ES-I3 (cell line): ENCODE data around the gene AGER.

Experiments used
- H3K36me3 ChIP-seq: 2 replicates; pipeline ENCODE4 v1.6.1; 2013; ENCODE audit warnings: mild to moderate bottlenecking, low read length, control low read depth, moderate library complexity; ENCODE audit not compliant: insufficient read depth
- H3K4me1 ChIP-seq: 2 replicates; pipeline ENCODE4 v1.6.1; 2013; ENCODE audit warnings: mild to moderate bottlenecking, control low read depth, low read length; ENCODE audit not compliant: insufficient read depth
- H3K9ac ChIP-seq: 2 replicates; pipeline ENCODE4 v1.6.1; 2013; ENCODE audit warnings: low read depth, mild to moderate bottlenecking, low read length, moderate library complexity
- H3K9me3 ChIP-seq: 2 replicates; pipeline ENCODE4 v1.6.1; 2013; ENCODE audit warnings: mild to moderate bottlenecking, low read length, moderate library complexity; ENCODE audit not compliant: control insufficient read depth, insufficient read depth

AGER gene

DNA sequence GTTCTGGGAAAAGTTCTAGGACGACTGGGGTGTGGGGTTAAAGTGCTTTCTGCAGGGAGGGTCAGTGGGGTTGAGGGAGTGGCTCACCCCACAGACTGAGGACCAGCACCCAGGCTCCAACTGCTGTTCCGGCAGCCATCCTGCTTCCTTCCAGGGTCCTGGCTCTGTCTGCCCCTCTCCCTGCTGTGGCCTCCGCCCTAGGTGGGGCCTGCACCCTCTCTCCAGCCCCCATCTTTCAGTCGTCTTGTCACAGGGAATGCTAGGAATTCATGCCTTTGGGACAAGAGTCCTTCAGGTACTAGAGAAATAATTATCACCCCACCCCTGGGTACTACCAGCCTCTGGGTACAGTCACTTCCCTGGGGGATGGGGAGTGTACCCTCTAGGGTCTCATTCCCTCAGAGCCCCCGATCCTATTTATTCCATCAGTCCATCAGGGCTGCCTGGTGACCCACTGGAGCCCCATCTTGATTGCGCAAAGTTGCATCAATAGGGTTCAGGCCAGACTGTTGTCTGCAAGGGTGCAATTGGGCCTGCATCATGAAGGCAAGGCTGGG lies at the start of gene AGER:
TSS of gene AGER (minus strand) at position 170 of the 557 bp plus-strand sequence. CDS start at position 139, 31 bp downstream.
- peaks cover 9% of the 10 kb centered on the region; the same call in 1 of the 2 replicates for H3K36me3 ChIP-seq
- no peak within 1 kb of the TSS for H3K9ac ChIP-seq
- H3K4me1 ChIP-seq: peaks cover 10% of the 10 kb centered on the region
- H3K9me3 ChIP-seq: no peaks in the 10 kb centered on the region

DNA sequence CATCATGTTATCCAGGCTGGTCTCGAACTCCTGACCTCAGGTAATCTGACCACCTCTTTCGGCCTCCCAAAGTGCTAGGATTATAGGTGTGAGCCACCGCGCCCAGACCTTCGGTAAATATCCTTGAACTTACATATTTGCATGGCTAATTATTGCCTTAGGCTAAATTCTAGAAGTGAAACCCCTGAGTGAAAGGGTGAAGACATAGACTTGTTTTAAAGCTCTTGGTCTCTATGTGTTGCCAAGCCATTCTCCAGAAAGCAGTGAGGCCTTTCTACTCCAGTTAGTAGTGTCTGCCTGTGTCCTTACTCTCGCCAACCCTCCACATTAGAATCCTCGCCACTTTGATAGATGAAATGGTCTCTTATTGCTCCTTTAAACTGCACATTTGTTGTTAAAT lies 42.4 kb upstream of the AGER start:
- H3K4me1 ChIP-seq: peaks cover 15% of the 10 kb centered on the region; the same call in 1 of the 2 replicates

DNA sequence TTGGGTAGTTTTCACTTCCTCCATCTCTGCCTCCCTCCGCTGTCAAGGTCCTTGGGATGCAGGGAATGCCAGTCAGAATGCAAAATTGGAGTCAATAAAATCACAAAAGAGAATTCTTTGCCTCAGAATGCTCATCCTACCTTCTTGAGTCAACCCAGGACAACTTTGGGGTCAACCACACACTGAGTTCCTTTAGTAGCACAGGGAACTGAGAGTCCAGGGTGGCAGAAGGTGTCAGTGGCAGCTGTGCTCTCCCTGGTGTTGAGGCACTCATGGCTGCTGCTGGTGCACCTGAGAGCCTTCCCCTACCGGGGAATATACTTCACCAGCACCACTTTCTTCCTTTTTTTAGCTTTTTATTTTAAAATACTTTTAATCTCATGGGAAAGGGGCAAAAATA lies 40.6 kb upstream of the AGER start:
- H3K9ac ChIP-seq: no peak overlapping the region
- no peaks in the 10 kb centered on the region for H3K36me3 ChIP-seq
- H3K4me1 ChIP-seq: peaks cover 15% of the 10 kb centered on the region; the same call in 1 of the 2 replicates
- no peaks in the 10 kb centered on the region; the same call in 1 of the 2 replicates for H3K9me3 ChIP-seq

More for the DNA sequence above, 42.4 kb upstream of the AGER start:
- no peak overlapping the region for H3K9ac ChIP-seq
- no peaks in the 10 kb centered on the region; the same call in 1 of the 2 replicates for H3K9me3 ChIP-seq
- H3K36me3 ChIP-seq: no peaks in the 10 kb centered on the region

- no peaks in the 10 kb centered on the region for H3K36me3 ChIP-seq
- no peak within 1 kb of the TSS for H3K9ac ChIP-seq
- H3K4me1 ChIP-seq: peaks cover 15% of the 10 kb centered on the region; the same call in 1 of the 2 replicates
- H3K9me3 ChIP-seq: no peaks in the 10 kb centered on the region; the same call in 1 of the 2 replicates
Measured at GRCh38 chr6:32223258-32224235, 39.5 kb upstream of the AGER start, which contains the start of gene NOTCH4. Gene NOTCH4 (minus strand): TSS chr6:32224067. CDS start chr6:32223928, 139 bp downstream.

GRCh38 chr6:32222333-32223230 lies 38.5 kb upstream of the AGER start:
- Histone ChIP-seq H3K9ac (no peak overlapping the region), H3K4me1 (peaks cover 15% of the 10 kb centered on the region; the same call in 1 of the 2 replicates), H3K36me3 (no peaks in the 10 kb centered on the region), H3K9me3 (no peaks in the 10 kb centered on the region; the same call in 1 of the 2 replicates)

GRCh38 chr6:32220021-32220420 lies 36.0 kb upstream of the AGER start:
- H3K9ac ChIP-seq: no peak overlapping the region
- no peaks in the 10 kb centered on the region for H3K36me3 ChIP-seq
- H3K4me1 ChIP-seq: peaks cover 15% of the 10 kb centered on the region; the same call in 1 of the 2 replicates
- H3K9me3 ChIP-seq: no peaks in the 10 kb centered on the region

DNA sequence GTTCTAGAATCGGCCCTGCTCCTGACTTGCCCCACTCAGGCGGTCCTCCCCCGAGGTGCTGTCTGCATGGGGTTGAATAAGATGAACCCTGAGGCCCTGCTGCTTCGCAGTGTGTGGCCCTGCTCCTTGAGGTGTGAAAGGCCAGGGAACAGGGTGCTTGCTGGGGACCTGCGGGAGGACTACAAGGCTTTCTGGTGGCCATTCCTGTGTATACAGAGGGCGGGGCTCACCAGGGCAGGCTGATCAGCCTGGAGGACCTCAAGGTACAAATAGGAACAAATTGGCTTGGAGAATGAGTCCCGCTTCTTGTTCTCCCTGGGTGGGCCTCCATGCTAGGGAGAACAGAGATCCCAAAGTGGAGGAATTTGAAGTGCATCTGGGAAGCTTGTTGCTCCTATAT lies 34.1 kb upstream of the AGER start:
- Histone ChIP-seq H3K4me1 (peaks cover 4% of the 10 kb centered on the region; the same call in 1 of the 2 replicates), H3K9me3 (no peaks in the 10 kb centered on the region), H3K9ac (no peak overlapping the region), H3K36me3 (no peaks in the 10 kb centered on the region)

GRCh38 chr6:32216998-32217397 lies 32.9 kb upstream of the AGER start:
- Histone ChIP-seq H3K36me3 (no peaks in the 10 kb centered on the region), H3K4me1 (no peaks in the 10 kb centered on the region), H3K9me3 (no peaks in the 10 kb centered on the region), H3K9ac (no peak overlapping the region)

DNA sequence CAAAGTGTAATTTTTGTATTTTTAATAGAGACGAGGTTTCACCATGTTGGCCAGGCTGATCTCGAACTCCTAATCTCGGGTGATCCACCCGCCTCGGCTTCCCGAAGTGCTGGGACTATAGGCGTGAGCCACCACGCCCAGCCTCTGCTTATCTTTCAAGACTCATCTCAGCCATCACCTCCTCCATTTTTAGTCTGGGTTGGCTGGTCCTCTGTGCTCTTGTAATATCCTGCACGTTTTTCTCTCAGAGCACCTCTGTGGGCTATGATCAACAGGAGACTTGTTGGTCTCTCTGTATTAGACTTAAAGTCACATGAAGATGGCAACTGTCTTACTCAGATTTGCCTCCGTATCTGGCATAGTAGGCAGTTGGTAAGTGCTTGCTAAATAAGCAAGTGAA lies 32.2 kb upstream of the AGER start:
- no peak overlapping the region for H3K9ac ChIP-seq
- no peaks in the 10 kb centered on the region for H3K36me3 ChIP-seq
- H3K4me1 ChIP-seq: no peaks in the 10 kb centered on the region
- H3K9me3 ChIP-seq: no peaks in the 10 kb centered on the region

GRCh38 chr6:32215617-32216016 lies 31.6 kb upstream of the AGER start:
- Histone ChIP-seq H3K36me3 (no peaks in the 10 kb centered on the region), H3K9me3 (no peaks in the 10 kb centered on the region), H3K4me1 (no peaks in the 10 kb centered on the region), H3K9ac (no peak overlapping the region)

DNA sequence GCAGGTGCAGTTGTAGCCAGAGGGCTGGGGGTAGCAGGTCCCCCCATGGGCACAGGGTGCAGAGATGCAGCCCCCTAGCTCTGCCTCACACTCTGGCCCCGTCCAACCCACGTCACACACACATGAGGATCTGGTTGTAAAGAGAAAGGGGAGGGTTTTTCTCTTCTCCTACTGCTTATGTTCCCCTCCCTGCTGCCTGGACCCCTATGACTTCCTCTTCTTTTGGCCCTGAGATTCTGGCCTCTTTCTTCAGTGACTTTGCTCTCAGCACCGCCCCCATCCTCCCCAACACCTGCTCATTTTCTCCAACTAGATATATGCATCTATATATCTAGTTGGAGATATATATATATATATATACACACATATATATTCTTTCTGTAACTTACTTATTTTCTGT lies 30.1 kb upstream of the AGER start:
- H3K36me3 ChIP-seq: no peaks in the 10 kb centered on the region
- no peaks in the 10 kb centered on the region for H3K4me1 ChIP-seq
- H3K9me3 ChIP-seq: no peaks in the 10 kb centered on the region
- no peak overlapping the region for H3K9ac ChIP-seq

DNA sequence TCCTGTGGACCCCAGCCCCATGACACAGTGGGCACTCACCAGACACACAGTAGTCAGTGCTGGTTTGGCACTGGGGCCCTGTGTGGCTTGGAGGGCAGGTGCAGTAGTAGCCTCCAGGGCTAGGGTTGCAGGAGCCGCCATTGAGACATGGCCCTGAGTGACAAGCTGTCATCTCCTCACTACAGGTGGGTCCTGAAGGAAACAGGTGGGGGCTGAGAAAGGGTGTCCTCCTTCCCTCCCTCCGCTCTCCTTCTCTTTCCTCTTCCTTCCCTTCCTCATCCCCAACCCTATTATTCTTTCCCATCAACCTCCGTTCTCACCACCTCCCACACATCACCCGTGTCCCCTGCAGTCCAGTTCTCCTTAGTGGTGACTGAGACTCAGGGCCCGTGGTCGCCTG lies 29.6 kb upstream of the AGER start:
- H3K9me3 ChIP-seq: no peaks in the 10 kb centered on the region
- no peak overlapping the region for H3K9ac ChIP-seq
- no peaks in the 10 kb centered on the region for H3K36me3 ChIP-seq
- H3K4me1 ChIP-seq: no peaks in the 10 kb centered on the region

GRCh38 chr6:32212076-32212760 lies 28.2 kb upstream of the AGER start:
- no peak overlapping the region for H3K9ac ChIP-seq
- H3K9me3 ChIP-seq: no peaks in the 10 kb centered on the region
- H3K4me1 ChIP-seq: no peaks in the 10 kb centered on the region
- no peaks in the 10 kb centered on the region for H3K36me3 ChIP-seq
